ENCODE measurements around the gene EPO. TPM values are rescaled to one million over a fixed set of nuclear protein-coding genes. Genes with fewer than 3 reads are reported as not detected.
A peak's percentile ranks its signal among the peaks of the same experiment; 100 is the strongest.
"Not testable (repeated sequence)": the region's sequence is repeated elsewhere in the genome, so short reads cannot be mapped to it uniquely, and the experiment has no call there.

EPO gene
- total and polyA plus RNA-seq, 2 donors from 2014 or later: not detected

- no peak overlapping the region for H3K9ac ChIP-seq (ENCODE audit: low read length in 3 of 3)
- no peaks in the 10 kb centered on the region for H3K4me1 ChIP-seq (ENCODE audit: control insufficient read depth in 2 of 3, insufficient read depth in 2 of 3, low read depth in 1 of 3, low read length in 3 of 3)
- H3K4me3 ChIP-seq (ENCODE audit: low read length in 3 of 3): no peak overlapping the region
- TF ChIP-seq CTCF (IDR thresholded peaks at IDR 0.05; ENCODE audit: borderline replicate concordance, extremely low read depth, insufficient read depth): no peak
- DNase-seq: peak in 1 of 5 donors; percentile 60
- no peaks in the 10 kb centered on the region for H3K36me3 ChIP-seq (ENCODE audit: control insufficient read depth in 2 of 3, insufficient read depth in 3 of 3, low read length in 3 of 3)
- peaks cover 0 to 5% (median 0%) of the 10 kb centered on the region in 3 donors for H3K9me3 ChIP-seq (ENCODE audit: control insufficient read depth in 2 of 3, insufficient read depth in 1 of 3, low read length in 3 of 3)
- peaks cover 15% of the 10 kb centered on the region for H3K27me3 ChIP-seq (ENCODE audit: control insufficient read depth, insufficient read depth, low read length)
- intact Hi-C loops (cut with DNase I): no loop called here
- H3K27ac ChIP-seq (ENCODE audit: low read depth in 2 of 2, low read length in 2 of 2): no peak overlapping the region
- no peak for FAIRE-seq
These were observed 2.4 kb downstream of the EPO start for GRCh38 chr7:100722480-100723212.

GRCh38 chr7:100723732-100724275 is 3.5 kb downstream of the EPO start:
- Histone ChIP-seq H3K27ac (ENCODE audit: low read depth in 2 of 2, low read length in 2 of 2) (no peak overlapping the region), H3K4me3 (ENCODE audit: low read length in 3 of 3) (no peak overlapping the region), H3K9ac (ENCODE audit: low read length in 3 of 3) (no peak overlapping the region), H3K36me3 (ENCODE audit: control insufficient read depth in 2 of 3, insufficient read depth in 3 of 3, low read length in 3 of 3) (no peaks in the 10 kb centered on the region), H3K9me3 (ENCODE audit: control insufficient read depth in 2 of 3, insufficient read depth in 1 of 3, low read length in 3 of 3) (no peaks in the 10 kb centered on the region), H3K27me3 (ENCODE audit: control insufficient read depth, insufficient read depth, low read length) (peaks cover 15% of the 10 kb centered on the region), H3K4me1 (ENCODE audit: control insufficient read depth in 2 of 3, insufficient read depth in 2 of 3, low read depth in 1 of 3, low read length in 3 of 3) (no peaks in the 10 kb centered on the region)
- intact Hi-C loops (cut with DNase I): no loop called here
- no peak for TF ChIP-seq CTCF (IDR thresholded peaks at IDR 0.05; ENCODE audit: borderline replicate concordance, extremely low read depth, insufficient read depth)
- FAIRE-seq: no peak
- no peak for DNase-seq

GRCh38 chr7:100724364-100724763 is 4.1 kb downstream of the EPO start:
- DNase-seq; H3K9me3 ChIP-seq (ENCODE audit: control insufficient read depth in 2 of 3, insufficient read depth in 1 of 3, low read length in 3 of 3); H3K9ac ChIP-seq (ENCODE audit: low read length in 3 of 3); H3K4me1 ChIP-seq (ENCODE audit: control insufficient read depth in 2 of 3, insufficient read depth in 2 of 3, low read depth in 1 of 3, low read length in 3 of 3); H3K27ac ChIP-seq (ENCODE audit: low read depth in 2 of 2, low read length in 2 of 2); H3K36me3 ChIP-seq (ENCODE audit: control insufficient read depth in 2 of 3, insufficient read depth in 3 of 3, low read length in 3 of 3); FAIRE-seq; intact Hi-C loops (cut with DNase I); H3K4me3 ChIP-seq (ENCODE audit: low read length in 3 of 3): not testable (repeated sequence)
- H3K27me3 ChIP-seq (ENCODE audit: control insufficient read depth, insufficient read depth, low read length): peaks cover 14% of the 10 kb centered on the region

GRCh38 chr7:100726996-100727761 is 6.9 kb downstream of the EPO start:
- no peak for TF ChIP-seq CTCF (IDR thresholded peaks at IDR 0.05; ENCODE audit: borderline replicate concordance, extremely low read depth, insufficient read depth)
- H3K9me3 ChIP-seq (ENCODE audit: control insufficient read depth in 2 of 3, insufficient read depth in 1 of 3, low read length in 3 of 3): no peaks in the 10 kb centered on the region
- no peak for DNase-seq
- no peaks in the 10 kb centered on the region for H3K36me3 ChIP-seq (ENCODE audit: control insufficient read depth in 2 of 3, insufficient read depth in 3 of 3, low read length in 3 of 3)
- no peaks in the 10 kb centered on the region for H3K27me3 ChIP-seq (ENCODE audit: control insufficient read depth, insufficient read depth, low read length)
- H3K9ac ChIP-seq (ENCODE audit: low read length in 3 of 3): no peak overlapping the region
- H3K27ac ChIP-seq (ENCODE audit: low read depth in 2 of 2, low read length in 2 of 2): no peak overlapping the region
- no peak for FAIRE-seq
- H3K4me3 ChIP-seq (ENCODE audit: low read length in 3 of 3): no peak overlapping the region
- intact Hi-C loops (cut with DNase I): no loop called here
- H3K4me1 ChIP-seq (ENCODE audit: control insufficient read depth in 2 of 3, insufficient read depth in 2 of 3, low read depth in 1 of 3, low read length in 3 of 3): no peaks in the 10 kb centered on the region

Data from kidney (tissue), 14 donors.